Transverse colon (tissue), 3 donors: ENCODE measurements around the gene BPIFB4.

Experiments
- POLR2A ChIP-seq: fragments of 450-650 bp; IDR thresholded peaks from one replicate; pipeline ENCODE4 v1.6.1; 2016; ENCODE audit warnings: antibody characterized with exemption, mild to moderate bottlenecking, moderate library complexity
- TF ChIP-seq, protein P1 (sequence below), 5 experiments: fragments of 200-600 bp in 3 of 5; fragments of 450-650 bp in 2 of 5; sonication (generic) in 3 of 5; IDR thresholded peaks; 1 replicate in 2 of 5; 2 replicates in 3 of 5; pipeline ENCODE4 v1.5.1; 2016 to 2017; ENCODE audit warnings: antibody characterized with exemption in 5 of 5, inconsistent platforms in 3 of 5, mild to moderate bottlenecking in 2 of 5, moderate library complexity in 1 of 5

DNA sequence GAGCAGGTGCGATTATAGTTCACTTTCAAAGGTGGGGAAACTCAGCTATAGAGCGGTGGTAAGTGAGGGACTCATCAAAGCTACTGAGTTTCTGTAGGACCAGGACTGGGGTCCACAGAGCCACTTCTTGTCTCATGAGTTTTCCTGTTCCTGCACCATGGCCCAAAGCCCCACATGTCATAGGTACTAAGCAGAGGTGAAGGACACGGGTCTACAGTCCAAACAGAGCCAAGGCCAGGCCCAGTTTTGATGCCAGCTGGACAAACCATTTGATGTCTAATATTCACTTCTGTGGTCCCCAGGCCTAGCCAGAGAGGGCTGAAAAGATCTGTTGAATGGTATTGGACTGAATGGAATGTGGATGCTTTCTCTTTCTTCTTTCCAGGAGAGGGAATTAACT is 37.0 kb upstream of the BPIFB4 start:
- TF ChIP-seq POLR2A, result no peak
- TF ChIP-seq, protein P1, sequence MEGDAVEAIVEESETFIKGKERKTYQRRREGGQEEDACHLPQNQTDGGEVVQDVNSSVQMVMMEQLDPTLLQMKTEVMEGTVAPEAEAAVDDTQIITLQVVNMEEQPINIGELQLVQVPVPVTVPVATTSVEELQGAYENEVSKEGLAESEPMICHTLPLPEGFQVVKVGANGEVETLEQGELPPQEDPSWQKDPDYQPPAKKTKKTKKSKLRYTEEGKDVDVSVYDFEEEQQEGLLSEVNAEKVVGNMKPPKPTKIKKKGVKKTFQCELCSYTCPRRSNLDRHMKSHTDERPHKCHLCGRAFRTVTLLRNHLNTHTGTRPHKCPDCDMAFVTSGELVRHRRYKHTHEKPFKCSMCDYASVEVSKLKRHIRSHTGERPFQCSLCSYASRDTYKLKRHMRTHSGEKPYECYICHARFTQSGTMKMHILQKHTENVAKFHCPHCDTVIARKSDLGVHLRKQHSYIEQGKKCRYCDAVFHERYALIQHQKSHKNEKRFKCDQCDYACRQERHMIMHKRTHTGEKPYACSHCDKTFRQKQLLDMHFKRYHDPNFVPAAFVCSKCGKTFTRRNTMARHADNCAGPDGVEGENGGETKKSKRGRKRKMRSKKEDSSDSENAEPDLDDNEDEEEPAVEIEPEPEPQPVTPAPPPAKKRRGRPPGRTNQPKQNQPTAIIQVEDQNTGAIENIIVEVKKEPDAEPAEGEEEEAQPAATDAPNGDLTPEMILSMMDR (IDR thresholded peaks at IDR 0.05), result no peak
